GM19328 (cell line): ENCODE data around the gene CD58.
A peak's percentile ranks its signal among the peaks of the same experiment; 100 is the strongest.

Experiments
- ATAC-seq: cut with Tn5 transposase; IDR thresholded peaks from one replicate; pipeline ENCODE4 v1.9.1; 2021; ENCODE audit warnings: mild to moderate bottlenecking, moderate library complexity; ENCODE audit not compliant: unreplicated experiment

CD58 gene

DNA sequence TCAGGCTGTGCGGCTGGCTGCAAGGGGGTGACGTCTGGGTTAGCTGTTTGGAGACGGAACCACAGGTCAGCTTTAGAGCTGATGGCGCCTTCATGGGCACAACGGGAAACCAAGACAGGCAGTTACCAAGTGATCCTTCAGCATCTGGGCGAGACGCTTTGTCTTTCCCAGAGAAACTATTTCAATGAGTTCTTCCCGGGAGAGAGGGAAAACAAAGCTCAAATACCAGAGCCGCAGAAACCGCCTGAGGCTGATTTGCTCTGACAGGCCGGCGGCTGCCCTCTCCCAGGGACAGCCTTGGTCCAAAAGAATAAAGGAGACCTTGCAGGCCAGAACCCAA is 76.5 kb downstream of the CD58 start:
- no peak for ATAC-seq

DNA sequence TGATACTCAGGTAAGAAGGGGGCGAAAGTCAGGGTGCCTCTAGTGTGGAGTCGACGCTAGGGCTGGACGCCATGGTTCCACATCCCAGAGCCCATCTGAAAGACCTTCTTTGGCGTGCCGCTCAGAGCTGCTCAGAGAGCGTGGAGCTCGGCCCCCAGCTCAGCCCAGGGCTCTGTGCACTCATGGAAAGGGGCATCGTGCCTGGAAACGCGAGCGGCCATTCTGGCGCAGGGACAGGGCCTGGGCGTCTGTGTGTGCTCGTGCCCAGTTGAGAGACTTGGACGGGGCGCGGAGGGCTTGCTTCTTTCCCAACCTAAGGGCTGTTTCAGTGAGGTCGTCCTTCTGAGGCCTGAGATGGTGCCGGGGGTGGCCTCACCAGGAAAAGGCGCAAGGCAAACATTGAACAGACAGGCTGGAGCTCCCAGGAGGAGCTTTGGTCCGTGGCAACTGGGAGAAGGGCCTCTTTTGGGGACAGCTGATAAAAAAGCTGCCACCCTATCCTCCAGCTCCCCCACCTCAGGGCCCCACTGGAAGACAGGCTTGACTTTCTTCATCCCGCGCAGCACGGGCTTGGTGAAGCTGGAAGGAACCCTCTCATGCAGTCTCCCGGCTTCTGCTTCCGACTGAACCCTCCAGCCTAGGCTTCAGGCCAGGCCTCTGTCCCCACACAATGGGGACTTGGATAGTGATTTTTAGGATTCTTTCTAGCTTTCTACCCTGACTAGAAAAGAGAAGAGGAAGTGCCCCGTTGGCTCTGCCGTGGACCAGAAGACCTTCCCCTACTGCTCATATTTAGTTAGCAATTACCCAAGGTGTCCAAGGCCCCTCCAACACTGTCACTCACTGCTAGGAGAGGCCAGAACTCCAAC is 77.1 kb downstream of the CD58 start:
- ATAC-seq, result no peak

DNA sequence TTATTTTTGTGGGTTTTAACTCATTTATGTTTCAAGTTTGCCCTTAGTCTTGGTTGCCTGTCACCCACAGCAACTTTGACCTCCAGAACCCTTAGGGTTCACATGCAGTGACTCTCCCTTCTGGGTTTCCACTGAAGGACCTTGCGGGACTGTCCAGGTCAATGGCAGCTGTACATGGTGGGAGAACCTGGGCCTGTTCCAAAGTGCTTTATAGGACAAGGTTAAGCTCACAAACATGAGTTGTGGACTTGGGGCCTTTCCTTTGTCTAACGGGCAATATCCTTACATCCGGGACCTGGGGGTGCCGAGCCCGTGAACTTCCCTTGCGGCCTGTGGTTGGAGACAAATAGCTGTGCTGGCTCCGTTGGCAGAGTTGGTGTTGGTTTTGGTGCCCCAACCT is 77.8 kb downstream of the CD58 start:
- no peak for ATAC-seq

DNA sequence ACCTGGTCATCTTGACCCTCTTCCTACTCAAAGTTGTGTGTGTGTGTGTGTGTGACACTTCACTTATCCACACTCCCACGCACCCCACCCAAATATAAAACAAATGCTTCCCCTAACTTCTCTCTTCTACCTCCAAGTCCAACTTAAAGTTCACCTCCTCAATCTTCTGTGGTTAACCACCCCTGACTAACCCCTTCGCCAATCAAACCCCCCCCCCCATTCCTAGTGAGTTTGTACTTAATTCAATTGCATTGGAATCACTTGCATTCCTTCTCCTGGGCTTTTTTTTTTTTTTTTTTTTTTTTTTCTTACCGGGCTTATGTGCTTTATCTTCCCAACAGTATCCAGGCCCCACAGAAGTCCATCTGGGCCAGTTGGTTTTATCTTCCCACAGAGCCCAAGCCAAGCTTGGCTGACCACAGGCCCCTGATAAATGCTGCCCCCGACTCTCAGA is 78.4 kb downstream of the CD58 start:
- no peak for ATAC-seq

DNA sequence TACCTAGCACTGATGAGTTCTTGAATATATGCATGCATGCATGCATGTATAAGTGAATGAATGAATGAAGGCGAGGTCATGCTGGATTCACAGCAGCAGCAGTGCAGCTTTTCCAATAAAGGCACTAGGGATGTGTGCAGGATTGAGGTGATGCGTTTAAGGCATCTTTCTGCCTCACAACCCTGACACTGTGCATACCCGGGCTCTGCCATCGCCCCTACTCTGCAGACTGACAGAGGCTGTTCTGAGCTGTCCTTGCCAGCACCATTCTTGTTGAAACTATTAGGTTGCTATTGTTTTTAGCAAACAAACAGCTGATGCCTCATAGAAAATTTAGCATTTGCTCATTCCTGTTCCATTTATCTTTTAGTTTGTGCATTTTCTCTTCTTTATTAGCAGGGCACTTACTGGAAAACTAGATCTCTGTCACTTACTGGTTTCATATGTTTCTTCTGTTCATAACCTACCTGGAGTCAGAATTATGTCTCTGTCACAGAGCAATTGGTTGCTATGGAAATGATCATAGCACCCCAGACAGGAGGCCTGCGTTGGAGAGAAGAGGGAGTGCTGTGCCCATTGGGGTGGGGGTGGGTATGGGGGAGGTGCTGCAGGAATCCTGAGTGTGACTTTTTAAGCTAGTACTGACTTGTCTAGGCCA is 79.0 kb downstream of the CD58 start:
- no peak for ATAC-seq

DNA sequence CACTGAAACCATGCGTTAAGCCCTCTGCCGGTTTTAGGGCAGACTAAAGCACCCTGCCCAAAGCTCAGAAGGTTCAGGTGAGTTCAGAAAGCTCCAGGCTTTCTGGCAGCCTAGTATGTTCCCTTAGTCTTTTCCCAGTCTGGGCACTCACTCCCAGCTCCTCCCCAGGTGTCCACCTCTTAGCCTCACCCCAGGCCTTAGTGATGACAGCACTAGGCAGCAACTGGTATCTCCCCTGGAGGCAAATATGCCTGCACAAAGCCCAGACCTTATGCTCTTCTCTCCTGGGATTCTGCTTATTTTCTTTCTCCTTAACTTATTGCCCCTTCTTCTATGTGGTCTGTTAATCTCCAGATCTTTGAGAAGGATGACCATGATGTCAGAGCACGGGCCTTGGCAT is 80.2 kb downstream of the CD58 start:
- no peak for ATAC-seq

DNA sequence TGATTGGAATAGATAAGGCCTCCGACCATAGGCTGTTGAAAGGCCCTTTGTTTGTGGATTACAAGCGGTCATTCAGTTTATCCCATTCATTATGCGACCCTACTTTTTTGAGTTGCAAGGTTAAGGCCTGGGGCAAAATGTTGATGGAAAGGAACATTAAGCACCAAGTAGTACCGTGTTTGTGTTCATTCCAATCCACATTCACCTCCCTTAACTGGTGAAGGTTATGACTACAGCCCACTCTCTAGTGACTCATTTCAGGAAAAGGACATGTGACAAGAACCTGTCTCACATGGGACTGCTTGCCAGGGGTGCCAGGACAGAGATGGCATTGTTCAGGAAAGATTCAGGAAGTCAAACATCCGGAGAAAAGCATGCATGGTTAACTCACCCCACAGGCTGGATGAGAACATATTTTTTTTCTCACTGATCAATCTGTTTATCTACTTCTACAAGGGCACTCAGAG is 81.6 kb downstream of the CD58 start:
- no peak for ATAC-seq

DNA sequence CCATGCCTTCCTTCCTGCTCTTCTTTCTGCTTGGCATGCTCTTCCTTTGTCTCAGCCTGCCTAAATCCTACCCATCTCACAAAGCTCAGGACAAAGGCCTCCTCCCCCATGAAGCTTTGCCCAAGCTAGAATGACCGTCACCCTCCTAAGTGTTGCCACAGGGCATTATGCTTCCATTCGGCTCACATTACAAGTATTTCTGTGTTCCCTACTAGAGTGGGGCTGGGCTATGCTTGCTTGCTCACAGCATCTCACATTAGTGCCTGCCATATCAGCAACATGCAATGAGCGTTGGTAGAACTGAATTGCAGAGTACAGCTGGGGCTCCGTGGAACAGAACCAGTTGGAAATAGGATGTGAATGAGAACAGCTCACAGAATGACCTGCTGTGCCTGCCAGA is 82.8 kb downstream of the CD58 start:
- no peak for ATAC-seq

DNA sequence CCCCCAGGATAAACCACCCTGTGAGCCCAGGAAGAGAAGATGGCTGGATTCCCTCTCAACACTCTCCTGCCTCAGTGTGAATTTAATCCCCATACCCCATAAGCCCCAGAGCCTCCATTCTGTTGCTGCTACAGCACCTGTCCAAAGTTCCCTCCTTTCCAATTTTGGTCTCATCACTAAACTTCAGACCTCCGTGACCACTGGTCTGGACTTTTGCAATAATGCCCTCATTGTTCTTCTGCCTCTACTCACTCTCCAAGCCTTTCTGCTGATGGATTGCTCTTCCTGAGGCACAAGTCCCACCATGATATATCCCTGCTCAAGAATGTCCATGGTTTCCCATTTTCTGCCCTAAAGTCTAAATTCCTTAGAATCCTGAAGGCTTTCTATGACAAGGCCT is 83.2 kb downstream of the CD58 start:
- ATAC-seq, result no peak

DNA sequence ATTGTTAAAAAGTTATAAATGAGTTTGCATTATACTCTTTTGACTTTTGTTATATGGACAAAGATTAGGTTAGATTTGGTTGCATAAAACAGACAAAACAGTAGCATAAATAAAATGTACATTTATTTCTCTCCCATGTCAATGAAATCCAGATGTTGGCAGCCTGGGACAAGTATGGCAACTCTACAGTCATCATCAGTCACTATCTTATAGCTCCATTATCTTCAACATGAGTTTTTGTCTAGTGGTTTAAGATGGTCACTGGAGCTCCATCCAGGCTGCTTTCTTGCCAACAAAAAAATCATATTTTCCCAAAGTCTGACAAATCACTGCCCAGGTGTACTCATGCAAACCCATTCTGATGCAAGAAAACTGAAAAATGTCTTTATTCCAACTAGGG is 83.8 kb downstream of the CD58 start:
- no peak for ATAC-seq

DNA sequence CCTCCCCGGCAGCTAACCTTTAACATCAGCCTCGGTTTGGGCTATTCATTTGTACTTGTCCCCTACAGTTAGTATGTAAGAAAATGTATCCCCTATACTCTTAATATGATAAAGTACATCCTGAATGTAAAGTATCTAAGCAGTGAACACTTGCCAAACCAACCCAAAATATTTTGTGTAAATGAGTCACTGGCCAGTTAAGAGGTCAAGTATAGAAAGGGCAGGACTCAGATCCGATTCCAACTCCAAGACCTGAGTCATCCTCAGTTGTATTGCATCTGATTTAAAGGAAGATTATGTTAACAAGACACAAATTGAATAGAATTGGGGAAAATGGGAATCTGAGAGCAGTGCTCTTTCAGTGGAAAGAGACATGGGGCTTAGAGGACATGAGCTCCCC is 84.4 kb downstream of the CD58 start:
- ATAC-seq, result no peak

DNA sequence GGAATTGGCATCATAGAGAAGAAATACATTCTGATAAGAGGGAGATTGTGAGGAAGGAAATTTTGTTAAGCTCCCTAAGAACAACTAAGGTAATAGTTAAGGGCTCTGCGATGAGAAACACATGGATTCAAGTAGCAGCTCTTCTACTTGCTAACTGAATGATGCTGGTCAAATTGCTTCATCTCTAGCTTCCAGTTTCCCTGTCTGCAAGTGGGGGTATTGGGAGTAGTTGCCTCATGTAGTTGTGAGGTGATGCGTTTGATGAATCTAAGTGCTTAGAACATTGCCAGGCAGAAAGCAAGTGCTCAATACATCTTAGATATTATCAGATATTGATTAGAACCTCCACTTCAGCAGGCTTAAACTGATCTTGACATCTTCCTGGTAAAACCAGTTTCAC is 84.8 kb downstream of the CD58 start:
- ATAC-seq, result no peak

DNA sequence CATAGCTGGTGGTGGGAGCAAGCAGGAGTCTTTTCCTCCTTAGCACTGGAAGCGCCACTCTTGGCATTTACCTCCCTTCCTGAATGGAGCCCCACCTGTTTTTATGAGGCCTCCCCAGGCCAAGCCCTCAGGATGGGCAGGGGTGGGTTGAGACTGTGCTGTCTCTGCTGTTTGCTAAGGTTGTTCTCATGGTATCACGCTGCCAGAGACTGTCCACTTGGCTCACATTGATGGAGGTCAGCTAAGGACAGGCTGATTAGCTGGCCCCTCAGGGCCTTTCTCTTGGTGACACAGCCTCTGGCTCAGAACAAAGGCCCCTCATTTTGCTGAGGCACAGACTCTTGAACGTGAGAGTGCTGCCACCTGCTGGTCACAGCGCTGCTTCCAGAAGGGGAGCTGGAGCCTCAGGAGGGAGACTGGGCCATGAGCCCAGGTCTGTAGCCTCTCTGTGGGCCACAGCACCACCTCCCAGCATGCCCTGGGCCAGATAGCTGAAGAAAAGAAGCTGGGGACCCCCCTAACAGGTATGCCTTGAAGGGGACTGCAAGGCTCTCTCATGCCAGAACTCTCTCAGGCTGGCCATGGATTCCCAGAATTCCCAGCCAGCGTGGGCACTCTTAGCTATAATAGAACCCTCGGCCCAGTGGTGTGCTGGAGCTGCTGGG is 85.6 kb downstream of the CD58 start:
- ATAC-seq, result peak; percentile 69

DNA sequence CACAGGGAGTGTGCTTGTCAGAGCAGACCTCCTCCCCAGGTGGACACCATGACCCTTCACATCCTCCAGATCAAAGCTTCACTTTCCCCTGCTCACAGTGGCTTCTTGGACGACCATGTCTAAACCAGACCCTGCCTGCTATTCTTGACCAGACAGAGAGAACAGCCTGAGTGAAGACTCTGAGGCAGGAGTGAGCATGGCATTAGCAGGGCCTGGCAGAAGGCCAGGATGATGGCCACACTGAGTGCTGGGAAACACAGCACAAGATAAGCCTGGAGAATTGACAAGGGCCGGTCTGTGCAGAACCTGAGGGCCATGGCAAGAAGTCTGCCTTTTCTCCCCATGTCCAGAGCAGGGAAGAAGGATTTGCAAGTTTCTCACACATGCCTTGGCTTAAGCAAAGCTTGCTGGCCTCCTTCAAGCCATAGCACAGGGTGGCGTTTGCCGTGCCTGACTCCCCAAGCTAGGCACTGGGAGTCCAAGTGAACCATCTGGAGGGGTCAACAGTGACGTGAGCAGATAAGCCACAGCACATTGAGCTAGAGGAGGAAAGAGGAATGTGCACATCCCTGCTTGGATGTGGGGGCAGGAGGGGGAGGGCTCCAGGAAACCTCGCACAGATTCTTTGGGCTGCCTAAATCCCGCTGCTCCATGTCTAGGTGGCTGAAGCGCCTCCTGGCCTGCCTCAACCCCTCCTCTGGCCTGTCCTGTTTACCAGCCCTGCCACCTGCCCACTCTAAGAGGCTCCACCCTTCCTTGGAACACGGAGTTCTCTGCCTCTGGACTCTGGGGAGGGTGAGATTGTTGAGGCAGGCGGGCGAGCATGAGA is 87.1 kb downstream of the CD58 start:
- ATAC-seq, result no peak

DNA sequence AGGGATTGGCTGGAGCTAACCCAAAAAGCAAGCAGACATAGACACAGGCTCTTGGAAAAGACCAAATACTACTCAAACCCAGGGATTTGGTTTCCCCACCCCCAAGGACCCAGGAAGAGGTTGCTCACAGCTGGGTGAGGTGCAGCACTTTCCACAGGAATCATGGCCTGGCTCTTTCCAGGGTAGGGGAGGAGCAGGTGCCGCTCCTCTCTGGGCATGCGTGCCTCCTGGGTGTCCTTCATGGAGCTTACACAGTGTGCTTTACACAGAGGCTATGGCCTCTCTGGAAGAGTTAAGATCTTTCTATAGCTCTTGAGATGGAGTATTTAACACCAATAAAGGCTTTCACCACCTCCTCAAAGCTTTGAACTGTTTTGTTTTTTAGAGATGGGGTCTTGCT is 88.3 kb downstream of the CD58 start:
- no peak for ATAC-seq

DNA sequence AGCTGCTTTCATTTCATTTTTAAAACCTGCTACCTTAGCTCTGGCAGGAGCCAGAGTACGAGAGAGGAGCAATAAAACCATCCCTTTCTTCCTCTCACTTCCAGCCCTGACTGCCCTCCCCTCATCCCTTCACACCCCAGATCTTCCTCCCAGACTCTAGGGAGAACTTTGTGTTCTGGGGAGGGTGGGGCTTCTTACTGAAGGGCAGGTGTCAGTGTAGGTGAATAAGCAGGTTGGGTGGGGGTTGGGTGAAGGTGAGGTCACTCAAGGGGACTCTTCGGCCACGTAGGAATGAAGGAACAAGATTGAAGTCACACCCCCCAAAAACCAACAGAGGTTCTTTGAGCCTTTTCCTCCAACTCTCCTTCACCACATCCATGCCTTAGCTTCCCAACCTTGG is 88.9 kb downstream of the CD58 start:
- ATAC-seq, result no peak

DNA sequence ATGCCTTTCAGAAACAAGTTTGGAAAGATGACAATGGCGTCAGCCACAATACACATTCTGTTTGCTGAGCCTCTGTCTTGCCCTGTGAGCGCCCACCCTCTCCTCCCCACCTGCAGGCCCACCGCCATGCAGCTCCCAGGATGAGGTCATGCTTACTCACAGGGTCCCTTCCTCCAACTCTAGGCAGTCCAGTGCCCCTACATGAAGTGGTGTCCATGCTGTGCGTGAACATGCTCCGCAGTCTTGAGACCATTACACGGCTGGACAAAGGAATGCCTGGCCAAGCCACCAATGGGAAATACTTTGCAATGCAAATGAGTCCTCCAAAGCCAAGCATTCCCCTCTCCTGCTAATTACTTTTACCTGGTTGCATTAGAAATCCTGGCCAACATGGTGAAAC is 92.2 kb downstream of the CD58 start:
- no peak for ATAC-seq

DNA sequence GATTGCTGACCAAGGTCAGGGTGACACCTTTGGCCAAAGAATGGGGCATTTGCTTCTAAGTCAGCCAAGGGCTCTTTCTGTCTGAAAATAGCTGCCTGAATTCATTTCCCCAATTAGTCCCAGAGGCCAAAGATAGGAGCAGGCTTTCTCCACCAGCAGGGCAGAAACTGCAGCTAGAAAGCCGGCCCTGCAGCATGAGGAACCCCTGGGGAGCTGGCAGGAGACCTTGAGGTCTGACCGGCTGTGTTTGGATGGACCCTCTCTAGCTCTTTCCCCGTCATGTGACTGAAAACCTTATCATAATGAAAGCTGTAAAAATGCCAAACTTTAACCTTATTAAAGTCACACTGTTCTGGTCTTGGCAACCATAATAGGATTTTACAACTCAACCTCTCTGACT is 93.4 kb downstream of the CD58 start:
- no peak for ATAC-seq

DNA sequence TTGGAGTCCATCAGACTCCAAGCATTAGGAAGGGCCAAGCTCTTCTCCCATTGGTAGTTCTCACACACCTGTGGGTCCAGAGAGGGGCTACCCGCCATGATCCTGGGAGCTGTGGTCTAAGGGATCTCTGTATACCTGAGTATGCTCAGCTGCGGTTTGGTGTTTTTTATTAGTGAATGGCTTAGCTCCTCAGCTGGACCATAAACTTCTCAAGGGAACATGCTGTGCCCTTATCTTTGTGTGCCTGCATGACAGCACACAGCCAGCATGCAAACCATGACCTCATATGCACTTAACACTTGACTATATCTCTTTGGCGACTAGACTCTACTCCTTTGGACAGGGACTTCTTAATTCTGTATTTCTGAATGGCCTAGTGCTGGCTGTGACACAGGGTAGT is 94.5 kb downstream of the CD58 start:
- ATAC-seq, result no peak

DNA sequence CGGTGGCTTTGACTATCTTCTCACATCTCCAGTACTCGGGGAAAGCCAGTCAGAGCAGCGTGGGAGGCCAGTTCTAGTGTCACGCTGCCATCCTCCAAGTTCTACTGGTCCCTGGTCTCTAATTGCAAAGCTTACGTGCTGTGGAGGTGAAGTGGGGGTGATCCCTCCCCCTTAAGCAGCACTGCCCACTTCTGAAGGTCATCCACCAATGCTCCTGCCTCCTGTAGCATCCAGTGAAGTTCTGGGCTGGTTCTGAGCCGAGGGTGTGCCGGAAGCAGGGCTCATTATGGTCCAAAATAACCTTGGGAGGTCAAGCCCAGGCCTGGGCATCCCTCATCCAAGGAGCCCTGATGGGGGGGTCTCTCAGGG is 95.0 kb downstream of the CD58 start:
- no peak for ATAC-seq
